Superior temporal gyrus (tissue), 1 donor: ENCODE results near the gene CHSY1.

Source experiments
- DNase-seq: peaks from one replicate; pipeline ENCODE4 v3.0.0-alpha.2; 2016; ENCODE audit errors: extremely low spot score

Gene CHSY1

DNA sequence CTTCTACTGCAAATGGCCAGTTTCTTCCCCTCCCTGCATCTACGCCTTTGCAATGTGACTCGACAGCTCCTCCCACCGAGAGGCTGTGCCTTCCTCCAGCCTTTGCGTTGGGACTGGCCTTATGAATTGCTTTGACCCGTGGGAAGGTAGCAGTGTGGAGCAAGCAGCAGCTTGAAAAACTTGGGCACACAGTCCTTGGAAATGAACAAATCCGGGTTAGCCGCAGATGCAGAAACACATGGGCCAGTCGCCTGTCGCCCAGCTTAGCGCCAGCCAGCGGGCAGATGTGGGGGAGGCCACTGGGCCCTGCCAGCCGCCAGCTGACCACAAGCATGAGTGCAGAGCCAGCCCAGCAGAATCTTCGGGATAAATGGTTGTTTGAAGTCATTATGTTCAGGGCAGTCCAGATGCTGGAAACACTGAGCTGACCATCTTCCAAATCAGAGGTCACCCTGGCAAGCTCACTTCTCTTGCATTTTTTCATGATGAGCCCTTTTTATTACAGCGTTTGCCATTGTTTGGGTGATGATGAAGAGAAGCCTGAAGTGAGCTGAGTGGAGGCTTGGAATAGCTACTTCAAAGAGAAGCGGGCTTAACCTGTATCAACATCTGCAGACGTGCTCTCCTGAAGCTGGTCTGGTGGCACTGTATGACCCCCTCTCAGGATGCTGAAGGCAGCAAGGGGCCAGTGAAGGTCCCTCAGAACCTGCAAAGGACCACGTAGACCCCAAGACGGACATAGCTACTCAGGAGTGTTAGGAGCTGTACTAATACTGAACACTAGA is 15.7 kb upstream of the CHSY1 start:
- peak; percentile 63 for DNase-seq

DNA sequence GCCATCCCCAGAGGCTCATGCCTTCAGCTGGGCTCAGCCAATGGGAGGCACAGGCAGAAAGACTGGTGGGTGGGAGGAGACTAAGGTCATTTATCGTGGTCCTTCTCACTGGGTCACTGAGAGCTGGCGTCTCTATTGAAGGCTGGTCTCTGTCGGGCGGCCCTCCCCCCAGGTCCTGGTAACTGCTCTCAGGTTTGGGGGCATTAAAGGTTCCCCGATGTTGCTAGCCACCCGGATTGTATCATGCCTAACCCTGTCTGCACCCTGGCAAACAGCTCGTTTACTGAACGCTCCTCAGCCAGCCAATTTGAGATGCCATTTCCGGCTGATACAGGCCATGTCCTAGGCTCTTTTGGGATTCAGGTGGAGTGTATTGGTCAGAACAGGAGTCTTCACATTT is 14.9 kb upstream of the CHSY1 start:
- DNase-seq: no peak

DNA sequence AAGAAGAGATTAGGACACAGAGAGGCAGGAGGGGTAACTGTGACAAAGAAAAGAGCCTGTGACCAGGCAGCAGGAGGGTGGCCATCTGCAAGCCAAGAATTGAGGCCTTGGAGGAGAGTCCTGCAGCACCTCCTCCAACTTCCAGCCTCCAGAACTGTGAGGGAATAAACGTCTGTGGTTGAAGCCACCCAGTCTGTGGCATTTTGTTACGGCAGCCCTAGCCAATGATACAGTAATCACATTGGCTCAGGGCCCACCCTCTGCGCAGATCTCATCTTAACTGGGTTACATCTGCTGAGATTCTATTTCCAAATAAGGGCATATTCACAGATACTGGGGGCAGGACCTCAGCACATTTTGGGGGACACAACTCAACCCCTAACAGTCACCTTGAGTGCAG is 14.2 kb upstream of the CHSY1 start:
- DNase-seq: no peak

DNA sequence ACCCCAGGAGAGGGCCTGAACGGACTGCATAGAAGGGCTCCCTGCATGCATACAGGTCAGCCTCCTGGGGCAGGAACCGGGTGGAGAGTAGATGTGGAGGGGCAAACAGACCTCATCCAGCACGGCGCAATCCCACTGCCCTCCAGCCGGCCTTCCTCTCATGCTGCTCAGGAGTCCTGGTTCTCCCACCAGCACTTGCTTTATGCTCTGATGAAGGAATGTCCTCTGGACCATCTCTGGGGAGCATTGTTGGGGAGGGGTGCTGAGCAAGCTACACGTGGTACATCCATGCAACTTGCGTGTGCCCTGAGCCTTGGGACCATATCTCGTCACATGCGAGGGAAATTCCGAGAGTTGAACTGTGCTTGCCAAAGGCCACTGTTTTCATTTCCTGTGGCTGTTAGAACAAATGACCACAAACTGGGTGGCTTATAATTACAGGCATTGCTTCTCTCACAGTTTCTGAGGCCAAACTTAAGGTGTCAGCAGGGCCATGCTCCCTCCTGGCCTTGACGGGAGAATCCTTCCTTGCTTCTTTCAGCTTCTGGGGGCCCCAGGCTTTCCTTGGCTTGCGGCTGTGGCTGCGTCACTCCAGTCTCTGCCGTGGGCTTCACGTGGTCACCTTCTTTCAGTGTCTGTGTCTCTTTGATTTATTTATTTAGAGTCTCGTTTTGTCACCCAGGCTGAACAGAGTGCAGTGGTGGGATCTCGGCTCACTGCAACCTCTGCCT is 13.2 kb upstream of the CHSY1 start:
- no peak for DNase-seq

- DNase-seq: no peak
Observed at GRCh38 chr15:101264011-101264410, 12.2 kb upstream of the CHSY1 start.

DNA sequence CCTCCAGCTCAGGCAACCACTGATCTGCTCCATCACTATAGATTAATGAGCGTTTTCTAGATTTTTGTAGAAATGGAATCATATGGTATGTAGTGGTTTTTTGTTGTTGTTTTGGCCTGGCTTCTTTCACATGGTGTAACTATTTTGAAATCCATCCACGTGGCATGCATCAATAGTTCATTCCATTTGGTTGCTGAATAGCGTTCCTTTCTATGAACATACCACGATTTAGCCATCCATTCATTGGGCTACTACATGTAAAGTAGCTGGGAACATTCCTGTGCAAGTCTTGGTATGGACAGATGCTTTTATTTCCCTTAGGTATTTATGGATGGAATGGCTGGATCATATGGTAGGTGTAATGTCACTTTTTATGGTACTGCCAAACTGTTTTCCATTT is 10.7 kb upstream of the CHSY1 start:
- no peak for DNase-seq

DNA sequence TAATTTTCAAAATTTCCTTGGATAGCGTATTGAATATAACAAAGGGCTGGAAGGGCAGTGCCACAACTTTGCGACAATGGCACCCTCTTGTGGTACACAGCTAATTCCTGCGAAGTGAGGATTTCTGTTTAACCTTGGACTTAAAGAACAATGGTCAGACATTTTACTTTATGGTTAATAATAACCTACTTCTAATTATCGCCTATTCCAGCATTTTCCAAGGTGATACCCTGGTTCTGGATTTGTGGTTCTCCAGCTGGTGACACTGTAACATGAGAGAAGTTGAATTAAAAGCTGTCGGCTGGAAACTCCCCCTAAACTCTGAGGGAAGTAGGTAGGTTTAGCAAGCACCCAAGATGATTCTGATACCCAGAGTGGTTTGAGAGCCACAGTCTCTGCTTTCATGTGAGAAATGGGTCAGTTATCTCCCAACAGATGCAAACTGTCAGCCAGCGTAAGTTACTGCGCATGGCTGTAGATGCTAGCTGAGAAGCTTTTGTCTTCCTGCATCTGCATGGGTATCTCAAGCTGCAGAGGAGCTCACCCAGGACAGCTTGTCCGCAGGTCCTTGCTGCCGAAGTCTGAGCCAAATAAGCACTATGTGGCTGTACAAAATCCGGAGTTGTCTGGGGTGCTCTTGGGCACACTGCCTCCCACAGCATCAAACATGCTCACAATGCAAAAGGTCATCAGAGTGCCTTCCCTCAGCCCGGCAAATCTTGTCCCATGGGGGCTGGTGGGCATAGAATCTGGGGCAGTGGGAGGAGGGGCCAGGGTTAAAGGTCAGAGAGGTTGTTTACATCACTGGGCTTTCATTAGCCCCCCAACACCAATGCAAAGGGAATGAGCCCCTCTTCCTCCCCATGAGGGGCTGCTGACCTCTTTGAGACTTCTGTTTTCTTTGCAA is 6.6 kb upstream of the CHSY1 start:
- DNase-seq: peak; percentile 90

DNA sequence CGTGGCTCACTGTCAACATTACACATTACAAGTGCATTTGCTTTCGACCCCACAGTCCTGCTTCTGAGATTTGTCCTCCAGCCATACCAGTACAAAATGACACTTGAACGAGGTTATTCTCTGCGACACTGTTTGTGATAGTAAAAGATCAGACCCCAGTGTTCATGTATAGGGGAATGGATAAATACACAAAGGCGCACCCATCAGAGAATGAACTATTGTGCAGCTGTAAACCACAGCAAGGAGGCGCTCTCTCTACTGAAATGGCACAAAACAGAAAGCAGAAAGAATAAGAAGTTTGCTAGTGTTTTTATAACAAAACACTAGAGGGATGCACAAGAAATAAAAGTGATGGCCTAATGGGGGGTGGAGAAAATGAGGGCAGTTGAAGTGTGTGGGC is 4.9 kb upstream of the CHSY1 start:
- DNase-seq: no peak

DNA sequence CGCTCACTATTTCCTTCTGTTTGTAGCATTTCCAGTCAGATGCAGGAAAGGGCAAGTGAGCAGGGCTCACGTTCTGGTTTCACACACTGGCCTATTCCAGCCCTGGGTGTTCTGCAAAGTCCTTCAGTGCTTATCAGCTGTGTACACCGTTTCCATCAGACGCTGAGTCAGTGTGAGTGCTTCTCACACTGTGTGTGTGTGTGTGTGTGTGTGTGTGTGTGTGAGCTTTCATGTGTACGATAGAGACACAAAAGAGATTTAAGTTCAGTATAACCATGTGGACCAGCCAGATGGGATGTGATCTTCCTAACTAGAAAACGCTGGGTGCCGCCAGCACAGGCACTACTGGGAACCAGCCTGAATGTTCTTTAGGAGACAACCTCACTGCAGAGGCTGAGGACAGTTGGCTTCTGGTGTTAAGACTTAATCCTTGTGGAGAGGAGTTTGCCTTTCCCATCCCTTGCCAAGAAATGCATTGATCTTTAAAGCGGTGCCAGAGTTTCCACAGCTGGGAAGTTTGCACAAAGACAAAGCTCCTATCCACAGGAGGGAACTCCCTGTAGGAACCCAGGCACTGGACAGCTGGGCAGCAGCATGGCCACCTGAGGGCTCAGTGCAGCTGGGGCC is 3.9 kb upstream of the CHSY1 start:
- no peak for DNase-seq

DNA sequence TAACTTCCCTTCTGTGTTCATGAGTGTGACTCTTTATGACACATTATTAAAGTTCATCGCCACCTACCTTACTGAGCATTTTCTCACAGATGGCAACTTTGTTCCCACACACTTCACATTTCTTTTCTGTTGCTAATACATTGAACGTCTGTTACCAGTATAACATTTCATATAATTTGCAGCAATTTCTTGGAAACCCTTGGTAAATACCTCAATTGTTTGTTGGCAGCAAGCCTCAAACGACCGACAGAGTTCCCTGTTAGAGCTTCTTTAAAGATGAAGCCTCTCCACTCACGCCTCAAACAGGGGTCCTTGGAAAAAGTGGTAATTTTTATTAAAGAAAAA is 3.2 kb upstream of the CHSY1 start:
- no peak for DNase-seq

- no peak for DNase-seq
Observed at GRCh38 chr15:101254157-101255050, 2.6 kb upstream of the CHSY1 start.

DNA sequence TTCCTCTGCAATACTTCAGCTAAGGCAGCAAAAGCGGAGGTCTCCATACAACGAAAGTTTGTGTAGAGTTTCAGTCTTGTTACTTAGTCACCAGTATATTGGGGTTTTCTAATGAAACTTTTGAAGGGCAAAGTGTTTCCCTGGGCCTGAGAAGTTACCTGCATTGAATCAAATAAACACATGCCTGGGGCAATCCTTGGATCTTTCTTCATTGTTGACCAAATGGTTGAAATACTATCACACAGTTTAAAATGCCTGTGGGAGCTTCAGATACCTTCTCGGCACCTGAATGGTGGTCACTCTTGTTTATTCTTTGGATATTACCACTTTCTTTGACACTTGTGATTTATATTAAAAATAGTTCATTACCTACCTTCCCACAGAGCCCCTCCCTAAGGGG is 988 bp upstream of the CHSY1 start:
- DNase-seq: no peak

DNA sequence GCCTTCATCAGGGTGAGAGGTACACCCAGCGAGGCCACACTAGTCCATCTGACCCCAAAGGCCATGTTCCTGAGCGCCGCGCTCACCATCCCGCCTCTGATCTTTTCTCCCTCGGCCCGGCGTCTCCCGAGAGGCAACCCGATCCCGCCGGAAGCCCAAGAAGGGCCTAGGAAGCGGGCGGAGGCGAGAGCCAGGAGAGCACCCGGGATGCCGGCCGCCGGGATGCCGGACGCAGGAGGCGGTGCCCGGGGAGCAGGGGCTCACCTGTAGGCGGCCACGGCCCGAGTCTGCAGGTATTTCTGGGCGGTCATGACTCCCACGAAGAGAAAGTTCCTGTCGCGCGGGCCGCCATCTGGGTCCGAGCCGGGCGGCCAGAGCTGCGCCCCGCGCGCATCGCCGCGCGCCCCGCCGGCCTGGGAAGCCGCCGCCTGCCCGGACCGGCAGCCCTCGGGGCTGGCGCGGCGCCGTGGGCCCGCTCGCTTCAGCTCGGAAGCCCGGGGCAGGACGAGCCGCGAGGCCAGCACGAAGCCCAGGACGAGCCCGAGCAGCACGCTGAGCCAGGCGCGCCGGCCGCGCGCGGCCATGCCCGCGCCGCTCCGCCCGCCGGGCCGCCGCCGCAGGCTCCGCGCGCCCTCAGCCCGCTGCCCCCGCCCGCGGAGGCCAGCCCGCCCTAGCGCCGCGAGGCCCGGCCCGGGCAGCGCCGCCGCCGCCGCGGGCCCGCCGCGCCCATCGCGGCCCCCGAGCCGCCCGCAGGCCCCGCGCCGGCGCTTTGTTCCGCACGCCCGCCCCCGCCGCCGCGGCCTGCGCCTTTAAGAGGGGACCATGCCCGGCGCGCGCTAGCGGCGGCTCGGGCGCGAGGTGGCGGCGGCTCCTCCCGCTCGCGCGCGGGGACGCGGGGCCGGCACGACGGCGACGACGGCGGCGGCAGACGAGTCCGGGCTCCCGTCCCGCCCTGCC is 697 bp downstream of the CHSY1 start:
- no peak for DNase-seq

DNA sequence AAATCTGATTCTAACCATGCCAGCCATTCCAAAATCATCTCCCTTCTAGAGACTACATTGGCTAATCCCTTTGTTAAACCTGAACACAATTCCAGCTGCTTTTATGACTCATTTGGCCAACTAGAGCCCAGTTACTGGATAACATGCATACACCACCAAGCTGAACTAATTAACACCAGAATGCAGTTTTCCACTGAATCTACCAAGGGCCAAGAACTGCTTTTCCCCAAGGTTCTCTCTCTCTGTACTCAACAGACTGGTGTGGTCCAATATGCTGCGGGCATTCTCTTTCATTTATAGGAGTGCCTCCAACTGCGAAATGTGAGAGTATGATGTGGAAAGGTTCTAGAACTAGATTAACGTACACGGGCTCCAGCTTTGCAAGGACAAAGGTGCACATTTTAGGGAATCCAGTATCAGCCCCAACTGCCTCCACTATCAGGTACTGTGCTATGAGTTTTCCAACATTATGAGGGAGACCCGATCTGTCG is 1.5 kb downstream of the CHSY1 start:
- no peak for DNase-seq

DNA sequence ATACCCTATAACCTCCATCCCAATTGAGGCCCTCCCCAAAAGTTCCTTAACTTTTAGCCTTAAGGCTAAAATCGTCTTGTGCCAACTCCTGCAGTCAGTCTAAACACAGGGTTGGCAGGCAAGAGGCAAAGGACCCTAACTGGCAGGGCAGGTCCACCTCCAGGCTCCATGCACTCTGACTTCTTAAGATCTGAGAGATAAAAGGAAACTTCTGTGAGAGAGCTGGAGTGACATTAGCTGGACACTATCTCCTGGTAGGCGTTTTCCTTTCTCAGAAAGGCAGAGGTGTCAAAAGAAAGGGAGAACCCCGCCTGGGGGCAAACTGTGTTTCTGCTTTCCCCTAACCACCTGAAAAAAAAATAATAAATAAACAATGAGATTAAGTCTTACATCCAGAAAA is 3.6 kb downstream of the CHSY1 start:
- DNase-seq: no peak

DNA sequence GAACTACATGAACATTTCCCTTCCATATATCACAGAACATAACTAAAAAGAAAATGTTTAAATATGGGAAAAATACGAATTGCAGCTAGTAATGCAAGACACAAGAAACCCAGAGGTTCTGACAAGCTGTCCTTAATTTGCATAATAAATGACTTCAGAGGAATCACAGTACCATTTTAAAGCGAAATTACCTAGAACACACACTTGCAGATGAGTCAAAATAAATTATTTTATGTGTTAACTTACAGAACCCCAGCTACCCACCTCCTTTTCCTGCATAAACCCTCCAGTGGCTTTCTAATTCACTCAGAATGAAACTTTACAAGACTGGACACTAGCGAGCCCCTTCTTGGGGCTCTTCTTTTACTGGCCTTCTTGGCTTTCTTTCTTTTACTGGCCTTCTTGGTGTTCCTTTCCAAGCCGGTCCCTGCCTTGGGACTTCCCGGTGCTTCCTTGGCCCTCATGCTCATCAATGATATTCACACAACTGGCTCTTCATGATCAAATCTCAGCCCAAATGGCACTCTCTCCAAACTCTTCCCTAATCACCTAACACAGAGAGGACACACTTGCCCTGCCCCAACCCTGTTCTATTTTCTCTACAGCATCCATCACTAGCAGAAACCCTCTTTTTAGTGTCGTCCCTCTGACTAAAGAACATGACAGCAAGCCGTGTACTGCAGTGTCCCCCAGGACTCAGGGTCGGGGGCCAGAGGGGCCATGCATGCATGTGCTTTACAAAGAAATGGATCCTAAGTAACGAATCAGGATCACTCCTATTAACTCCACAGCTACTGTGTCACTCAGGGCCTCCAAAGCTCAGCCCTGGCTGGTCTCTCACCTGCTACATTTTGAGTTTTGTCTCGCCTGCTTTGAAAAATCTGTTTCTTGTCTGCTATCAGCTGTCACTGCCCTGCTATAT is 4.8 kb downstream of the CHSY1 start:
- DNase-seq: no peak

DNA sequence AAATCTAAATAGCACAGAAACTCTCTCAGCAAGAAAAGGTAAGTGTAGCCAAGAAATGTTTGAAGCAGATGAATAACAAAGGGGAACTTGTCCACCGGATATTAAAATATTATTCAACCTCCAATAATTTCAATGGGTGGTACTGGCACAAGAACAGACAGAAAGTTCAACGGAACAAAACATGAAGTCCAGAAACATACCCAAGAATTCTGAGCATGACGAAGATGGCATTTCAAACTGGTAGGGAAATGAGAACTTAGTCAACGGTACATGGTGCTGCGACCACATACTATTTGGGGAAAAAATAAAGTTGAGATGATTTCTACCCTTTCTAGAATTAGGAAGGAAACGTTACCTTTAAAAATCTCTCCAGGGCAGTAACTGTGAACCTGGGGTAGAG is 5.5 kb downstream of the CHSY1 start:
- DNase-seq: no peak

DNA sequence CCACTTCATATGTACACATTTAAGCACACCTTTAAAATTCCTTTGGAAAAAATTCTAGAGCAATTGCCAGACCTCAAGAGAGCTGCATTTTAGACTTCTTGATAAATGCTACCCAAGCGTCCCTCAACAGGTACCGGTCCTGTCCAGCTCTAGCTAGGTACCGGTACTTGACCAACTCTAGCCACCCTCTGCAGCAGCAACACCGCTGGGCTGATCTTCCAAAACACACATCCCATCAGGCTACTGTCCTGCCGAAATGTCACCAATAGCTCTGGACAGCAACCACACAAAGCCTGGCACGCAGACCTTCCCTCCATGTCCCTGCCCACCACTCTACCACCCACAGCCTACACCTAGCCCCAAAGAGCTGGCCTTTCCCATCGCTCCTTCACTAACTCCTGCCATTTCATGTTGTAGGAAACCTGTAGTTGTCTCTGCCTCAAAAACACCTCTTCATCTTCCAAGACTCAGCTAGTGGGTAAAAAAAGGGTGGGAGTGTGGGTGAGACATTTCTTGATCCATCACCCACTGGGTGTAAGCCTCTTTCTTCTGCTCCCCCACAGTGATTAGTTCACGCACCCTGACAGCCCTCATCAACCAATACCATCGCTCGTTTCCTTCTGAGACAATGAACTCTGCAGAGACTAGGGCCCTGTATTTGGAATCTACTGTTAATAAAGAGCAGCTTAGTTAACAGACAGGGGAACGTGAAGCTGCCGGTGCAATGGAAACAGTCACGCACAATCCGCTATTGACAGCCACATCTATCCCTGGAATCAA is 6.8 kb downstream of the CHSY1 start:
- no peak for DNase-seq
